Gastroesophageal sphincter (tissue), 4 donors: ENCODE data around the gene PLCZ1. TPM values are rescaled to one million over a fixed set of nuclear protein-coding genes. Genes with fewer than 3 reads are reported as not detected.

ENCODE experiments used
- ATAC-seq: fragments of 150-250 bp; one replicate; pipeline ENCODE4 v1.9.1; 2016; ENCODE audit warnings: mild to moderate bottlenecking, moderate library complexity
- H3K27ac ChIP-seq, 4 donors: fragments of 200-600 bp; sonication (generic) in 3 of 4; 1 replicate in 3 of 4; 2 replicates in 1 of 4; pipeline ENCODE4 v1.5.1; 2016 to 2019
- H3K27me3 ChIP-seq: fragments of 200-600 bp; sonication (generic); one replicate; pipeline ENCODE4 v1.5.1; 2019
- H3K36me3 ChIP-seq, 2 donors: fragments of 200-600 bp; sonication (generic); one replicate each; pipeline ENCODE4 v1.5.1; 2019; ENCODE audit warnings: control low read depth in 1 of 2
- H3K4me1 ChIP-seq, 3 donors: fragments of 200-600 bp; sonication (generic); 1 replicate in 2 of 3; 2 replicates in 1 of 3; pipeline ENCODE4 v1.5.1; 2016 to 2019; ENCODE audit warnings: control low read depth in 2 of 3
- H3K4me3 ChIP-seq, 2 donors: fragments of 200-600 bp; sonication (generic); one replicate each; pipeline ENCODE4 v1.5.1; 2019; ENCODE audit warnings: mild to moderate bottlenecking in 1 of 2, moderate library complexity in 1 of 2
- H3K9me3 ChIP-seq, 3 donors: fragments of 200-600 bp; sonication (generic); one replicate each; pipeline ENCODE4 v1.5.1; 2017 to 2019; ENCODE audit warnings: control low read depth in 2 of 3
- CTCF ChIP-seq, 4 experiments: fragments of 200-600 bp in 2 of 4; fragments of 450-650 bp in 2 of 4; sonication (generic) in 1 of 4; IDR thresholded peaks; one replicate each; pipeline ENCODE4 v1.5.1; 2017 to 2019; ENCODE audit warnings: antibody characterized with exemption in 4 of 4, mild to moderate bottlenecking in 2 of 4, moderate library complexity in 2 of 4
- EP300 ChIP-seq: sonication (generic); formaldehyde crosslinking; IDR thresholded peaks from one replicate; pipeline ENCODE4 v1.6.1; 2017; ENCODE audit warnings: antibody characterized with exemption, mild to moderate bottlenecking
- POLR2A ChIP-seq, 2 donors: fragments of 450-650 bp; IDR thresholded peaks; one replicate each; pipeline ENCODE4 v1.6.1; 2017; ENCODE audit warnings: antibody characterized with exemption in 2 of 2, mild to moderate bottlenecking in 2 of 2, moderate library complexity in 1 of 2
- POLR2AphosphoS5 ChIP-seq: sonication (generic); formaldehyde crosslinking; IDR thresholded peaks from one replicate; pipeline ENCODE4 v1.6.1; 2017; ENCODE audit warnings: antibody characterized with exemption
- WGBS, 2 donors: methylation state at CpG; one replicate each; pipeline ENCODE4 v1.1.5; 2018; ENCODE audit warnings: low coverage in 1 of 2; 5-methylcytosine and 5-hydroxymethylcytosine counted together
- total RNA-seq, 4 donors: library from RNA; depleted of rRNA; stranded (reverse); fragments of >200 nt; gene quantifications; one replicate each; pipeline ENCODE4 v1.1.0, GENCODE V29; 2016

PLCZ1 gene
- total RNA-seq, 4 donors from 2014 or later = 0.93 TPM; not detected in 3

DNA sequence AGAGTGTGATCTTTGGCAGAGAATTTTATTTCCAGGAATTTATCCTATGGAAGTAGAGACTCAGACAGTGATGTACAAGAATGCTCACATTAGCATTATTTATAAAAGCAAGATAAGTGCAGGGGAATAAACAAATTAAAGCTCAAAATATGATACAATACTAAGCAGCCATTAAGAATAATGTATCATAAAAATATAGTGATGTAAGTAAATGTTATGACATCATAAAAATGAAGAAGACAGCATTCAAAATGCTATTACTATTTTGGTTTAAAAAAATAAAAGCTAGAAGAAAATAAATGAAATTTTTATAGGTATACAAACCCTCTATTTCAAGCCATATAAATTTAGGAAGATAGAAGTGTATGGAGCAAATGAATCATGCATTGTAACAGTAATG is 17.1 kb downstream of the PLCZ1 start:
- ATAC-seq = no peak
- no peaks in the 10 kb centered on the region for H3K36me3 ChIP-seq
- H3K4me3 ChIP-seq = no peak overlapping the region
- TF ChIP-seq POLR2AphosphoS5 = no peak
- no peaks in the 10 kb centered on the region for H3K27me3 ChIP-seq
- H3K27ac ChIP-seq = no peak overlapping the region
- H3K9me3 ChIP-seq = no peaks in the 10 kb centered on the region
- H3K4me1 ChIP-seq = no peaks in the 10 kb centered on the region

DNA sequence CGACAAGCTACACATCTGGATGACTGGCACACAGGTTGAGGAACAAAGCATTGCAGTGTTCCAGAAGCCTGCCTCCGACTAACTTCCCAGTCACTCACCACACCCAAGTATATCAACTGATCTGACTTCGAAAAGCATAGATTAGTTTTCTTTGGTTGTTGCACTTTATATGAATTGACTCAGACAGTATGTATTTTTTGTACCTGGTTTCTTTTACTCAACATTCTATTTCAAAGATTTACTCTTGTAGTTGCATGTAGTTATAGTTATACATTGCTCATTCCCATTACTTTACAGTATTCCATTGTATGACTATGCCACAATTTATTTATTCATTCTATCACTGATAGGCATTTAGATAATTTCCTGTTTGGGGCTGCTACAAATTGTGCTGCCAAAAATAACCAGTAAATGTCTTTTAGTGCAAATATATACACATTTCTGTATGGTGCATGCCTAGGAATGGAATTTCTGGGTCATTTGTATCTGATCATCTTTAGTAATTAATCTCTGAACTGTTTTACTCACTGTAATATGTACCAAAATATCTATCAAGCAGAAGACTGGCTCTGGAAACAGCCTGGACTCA is 17.8 kb downstream of the PLCZ1 start:
- Histone ChIP-seq H3K4me1 (no peaks in the 10 kb centered on the region), H3K9me3 (no peaks in the 10 kb centered on the region), H3K27me3 (no peaks in the 10 kb centered on the region), H3K36me3 (no peaks in the 10 kb centered on the region), H3K27ac (no peak overlapping the region), H3K4me3 (no peak overlapping the region)
- TF ChIP-seq CTCF (IDR thresholded peaks at IDR 0.05) (no peak), POLR2A (IDR thresholded peaks at IDR 0.05) (no peak), POLR2AphosphoS5 (no peak), EP300 (no peak)
- no peak for ATAC-seq
- WGBS, 2 donors = 72 to 83% methylated on average over 3 of the region's 3 CpGs

- Histone ChIP-seq H3K4me3 (no peak overlapping the region), H3K27me3 (no peaks in the 10 kb centered on the region), H3K4me1 (no peaks in the 10 kb centered on the region), H3K9me3 (no peaks in the 10 kb centered on the region), H3K36me3 (no peaks in the 10 kb centered on the region), H3K27ac (no peak overlapping the region)
- ATAC-seq = no peak
- TF ChIP-seq POLR2A (IDR thresholded peaks at IDR 0.05) (no peak), POLR2AphosphoS5 (no peak), EP300 (no peak), CTCF (IDR thresholded peaks at IDR 0.05) (no peak)
These were observed 19.4 kb downstream of the PLCZ1 start for GRCh38 chr12:18718462-18718861.

GRCh38 chr12:18716236-18716635 is 21.6 kb downstream of the PLCZ1 start:
- no peaks in the 10 kb centered on the region for H3K4me1 ChIP-seq
- H3K9me3 ChIP-seq = no peaks in the 10 kb centered on the region
- WGBS, 2 donors = 86 to 88% methylated on average over 1 of the region's 1 CpG
- no peaks in the 10 kb centered on the region for H3K36me3 ChIP-seq
- no peaks in the 10 kb centered on the region for H3K27me3 ChIP-seq
- TF ChIP-seq EP300 (no peak), CTCF (IDR thresholded peaks at IDR 0.05) (no peak), POLR2A (IDR thresholded peaks at IDR 0.05) (no peak), POLR2AphosphoS5 (no peak)
- ATAC-seq = no peak
- no peak overlapping the region for H3K27ac ChIP-seq
- H3K4me3 ChIP-seq = no peak overlapping the region

DNA sequence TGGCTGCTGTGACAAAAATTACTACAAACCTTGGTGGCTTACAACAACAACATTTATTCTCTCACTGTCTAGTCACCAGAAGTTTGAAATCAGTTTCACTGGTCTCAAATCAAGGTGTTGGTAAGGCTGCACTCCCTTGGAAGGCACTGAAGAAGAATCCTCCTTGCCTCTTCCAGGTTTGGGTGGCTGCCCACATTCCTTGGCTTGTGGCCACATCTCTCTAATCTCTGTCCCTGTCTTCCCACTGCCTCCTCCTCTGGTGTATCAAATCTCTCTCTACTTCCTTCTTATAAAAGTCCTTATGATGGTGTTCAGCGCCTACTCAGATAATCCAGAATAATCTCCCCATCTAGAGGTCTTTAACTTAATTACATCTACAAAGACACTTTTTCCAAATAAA is 31.0 kb downstream of the PLCZ1 start:
- H3K4me3 ChIP-seq = no peak overlapping the region
- no peaks in the 10 kb centered on the region for H3K4me1 ChIP-seq
- TF ChIP-seq CTCF (IDR thresholded peaks at IDR 0.05) (no peak), POLR2AphosphoS5 (no peak), POLR2A (IDR thresholded peaks at IDR 0.05) (no peak), EP300 (no peak)
- ATAC-seq = no peak
- no peaks in the 10 kb centered on the region for H3K27me3 ChIP-seq
- H3K9me3 ChIP-seq = no peaks in the 10 kb centered on the region
- H3K36me3 ChIP-seq = no peaks in the 10 kb centered on the region
- WGBS, 2 donors = 100% methylated on average over 1 of the region's 1 CpG
- no peak overlapping the region for H3K27ac ChIP-seq
